Measurements from ENCODE around the gene RPL23.
A peak's percentile ranks its signal among the peaks of the same experiment; 100 is the strongest.

RPL23 gene

DNA sequence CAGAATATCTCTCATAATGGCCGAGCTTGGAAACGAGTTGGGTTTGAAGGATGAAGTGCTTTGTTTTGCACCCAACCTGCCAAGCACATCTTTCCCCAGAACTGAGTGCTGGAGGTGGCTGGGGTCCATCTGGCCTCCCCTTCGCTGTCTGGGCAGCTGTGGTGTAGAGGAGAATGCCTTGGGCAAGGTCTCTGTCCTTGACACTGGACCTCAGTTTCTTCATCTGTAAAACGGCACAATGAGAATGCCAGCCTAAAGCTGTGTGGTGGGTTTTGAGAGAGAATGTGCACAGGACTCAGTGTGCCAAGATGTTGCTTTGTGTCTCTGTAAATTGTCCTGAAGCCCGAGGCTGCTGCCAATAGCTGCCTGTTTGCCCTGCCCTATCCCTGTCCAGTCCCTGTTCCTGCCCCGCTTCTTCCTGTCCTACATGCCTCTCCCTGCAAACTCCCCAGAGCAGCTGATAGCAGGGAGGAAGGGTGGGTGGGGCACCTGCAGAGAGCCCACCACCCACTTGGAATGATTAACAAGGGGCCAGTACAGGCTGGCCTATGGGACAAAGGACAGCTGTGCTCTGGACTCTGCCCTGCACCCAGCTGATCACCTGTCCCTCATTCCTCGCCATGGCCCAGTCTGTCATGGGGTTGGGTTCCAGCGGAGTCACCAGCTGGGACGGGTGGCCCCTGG is 31.7 kb upstream of the RPL23 start:
- TF ChIP-seq, protein P1, sequence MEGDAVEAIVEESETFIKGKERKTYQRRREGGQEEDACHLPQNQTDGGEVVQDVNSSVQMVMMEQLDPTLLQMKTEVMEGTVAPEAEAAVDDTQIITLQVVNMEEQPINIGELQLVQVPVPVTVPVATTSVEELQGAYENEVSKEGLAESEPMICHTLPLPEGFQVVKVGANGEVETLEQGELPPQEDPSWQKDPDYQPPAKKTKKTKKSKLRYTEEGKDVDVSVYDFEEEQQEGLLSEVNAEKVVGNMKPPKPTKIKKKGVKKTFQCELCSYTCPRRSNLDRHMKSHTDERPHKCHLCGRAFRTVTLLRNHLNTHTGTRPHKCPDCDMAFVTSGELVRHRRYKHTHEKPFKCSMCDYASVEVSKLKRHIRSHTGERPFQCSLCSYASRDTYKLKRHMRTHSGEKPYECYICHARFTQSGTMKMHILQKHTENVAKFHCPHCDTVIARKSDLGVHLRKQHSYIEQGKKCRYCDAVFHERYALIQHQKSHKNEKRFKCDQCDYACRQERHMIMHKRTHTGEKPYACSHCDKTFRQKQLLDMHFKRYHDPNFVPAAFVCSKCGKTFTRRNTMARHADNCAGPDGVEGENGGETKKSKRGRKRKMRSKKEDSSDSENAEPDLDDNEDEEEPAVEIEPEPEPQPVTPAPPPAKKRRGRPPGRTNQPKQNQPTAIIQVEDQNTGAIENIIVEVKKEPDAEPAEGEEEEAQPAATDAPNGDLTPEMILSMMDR (IDR thresholded peaks at IDR 0.05; ENCODE audit: low read length, missing control alignments), result no peak
- no peak overlapping the region for H3K4me3 ChIP-seq (replicated peaks; ENCODE audit: low read depth, low read length)
- DNase-seq (ENCODE audit: low read depth), result no peak

DNA sequence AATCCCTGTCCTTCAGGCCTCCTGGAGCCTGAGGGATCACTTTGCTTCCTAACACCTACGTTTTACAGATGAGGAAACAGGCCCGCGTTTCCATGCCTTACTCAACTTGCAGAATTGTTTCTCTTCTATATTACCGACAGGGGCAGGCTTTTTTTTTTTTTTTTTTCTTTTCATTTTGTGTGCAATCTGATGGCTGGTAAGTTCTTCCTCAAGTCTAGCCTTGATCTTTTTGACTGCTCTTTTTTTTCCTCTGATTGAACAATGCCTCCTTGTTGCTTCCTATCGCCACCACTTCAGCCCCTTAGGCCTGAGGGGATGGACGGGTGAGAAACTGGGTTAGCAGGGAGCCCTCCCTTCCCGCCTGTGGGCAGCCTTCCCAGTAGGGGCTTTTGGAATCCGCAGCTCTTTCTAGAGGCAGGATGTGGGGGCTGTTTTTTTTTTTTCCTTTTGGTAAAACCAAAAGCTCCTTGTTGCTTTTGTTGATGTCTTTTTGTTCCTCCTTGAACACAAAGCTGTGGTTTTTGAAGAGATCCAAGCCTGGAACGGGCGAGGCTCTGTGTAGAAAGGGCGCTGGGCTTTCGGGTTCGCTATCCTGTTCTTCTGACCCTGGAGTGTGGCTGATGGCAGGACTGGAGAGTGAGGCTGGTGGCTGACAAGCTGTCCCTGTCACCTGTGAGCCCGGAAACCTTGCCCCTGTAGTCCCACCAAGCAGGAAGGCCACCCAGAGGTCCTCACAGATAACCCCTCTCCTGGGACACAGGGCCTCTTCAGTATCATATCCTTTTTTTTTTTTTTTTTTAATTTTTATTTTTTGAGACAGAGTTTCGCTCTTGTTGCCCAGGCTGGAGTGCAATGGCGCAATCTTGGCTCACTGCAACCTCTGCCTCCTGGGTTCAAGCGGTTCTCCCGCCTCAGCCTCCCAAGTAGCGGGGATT is 30.3 kb upstream of the RPL23 start:
- DNase-seq (ENCODE audit: low read depth), result peak; percentile 46
- TF ChIP-seq, protein P1 (IDR thresholded peaks at IDR 0.05; ENCODE audit: low read length, missing control alignments), result peak; percentile 11
- no peak overlapping the region for H3K4me3 ChIP-seq (replicated peaks; ENCODE audit: low read depth, low read length)

DNA sequence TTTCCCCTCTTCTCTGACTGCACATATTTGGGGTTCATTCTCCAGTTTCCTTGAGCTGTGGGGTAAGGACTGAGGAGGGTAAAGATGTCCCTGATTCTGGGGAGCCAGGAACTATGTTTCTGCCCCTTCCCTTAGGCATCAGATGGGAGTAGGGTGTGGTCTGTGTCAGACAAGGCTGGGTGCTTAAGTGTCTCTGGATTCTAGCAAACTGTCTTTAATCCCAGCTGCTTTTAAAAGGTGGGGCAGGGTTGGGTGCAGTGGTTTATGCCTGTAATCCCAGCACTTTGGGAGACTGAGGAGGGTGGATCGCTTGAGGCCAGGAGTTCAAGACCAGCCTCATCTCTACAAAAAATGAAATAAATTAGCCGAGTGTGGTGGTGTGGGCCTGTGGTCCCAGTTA is 29.3 kb upstream of the RPL23 start:
- H3K4me3 ChIP-seq (replicated peaks; ENCODE audit: low read depth, low read length), result no peak overlapping the region
- TF ChIP-seq, protein P1 (IDR thresholded peaks at IDR 0.05; ENCODE audit: low read length, missing control alignments), result no peak
- DNase-seq (ENCODE audit: low read depth), result no peak

DNA sequence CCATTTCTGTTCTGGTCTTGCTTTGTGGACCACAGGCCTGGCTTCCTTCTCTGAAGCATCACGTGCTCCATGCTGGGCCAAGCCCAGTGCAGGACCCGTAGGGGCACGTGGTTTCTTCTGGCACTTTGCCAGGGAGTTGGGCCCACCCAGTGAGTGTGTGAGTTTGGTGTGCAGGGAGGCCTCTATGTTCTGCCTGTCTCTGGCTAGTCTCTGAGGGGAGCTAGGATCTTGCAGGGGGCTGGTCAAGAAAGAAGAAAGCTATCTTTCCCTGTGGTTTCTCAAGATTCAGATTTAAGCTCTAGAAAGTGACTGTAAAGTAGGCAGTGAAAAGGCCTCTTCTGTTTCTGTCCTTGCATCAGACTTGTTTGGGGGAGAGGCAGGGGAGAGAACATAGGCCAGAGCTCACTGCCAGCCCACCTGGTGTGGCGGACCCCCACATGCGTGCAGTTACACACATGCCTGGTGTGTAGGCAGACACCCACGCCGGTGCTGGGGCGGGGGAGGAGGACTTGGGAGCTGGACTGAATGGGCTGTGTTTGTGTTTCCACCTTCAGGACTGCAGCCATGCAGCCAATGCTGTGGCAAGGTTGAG is 28.2 kb upstream of the RPL23 start:
- TF ChIP-seq, protein P1 (IDR thresholded peaks at IDR 0.05; ENCODE audit: low read length, missing control alignments), result no peak
- no peak overlapping the region for H3K4me3 ChIP-seq (replicated peaks; ENCODE audit: low read depth, low read length)
- DNase-seq (ENCODE audit: low read depth), result peak; percentile 90

DNA sequence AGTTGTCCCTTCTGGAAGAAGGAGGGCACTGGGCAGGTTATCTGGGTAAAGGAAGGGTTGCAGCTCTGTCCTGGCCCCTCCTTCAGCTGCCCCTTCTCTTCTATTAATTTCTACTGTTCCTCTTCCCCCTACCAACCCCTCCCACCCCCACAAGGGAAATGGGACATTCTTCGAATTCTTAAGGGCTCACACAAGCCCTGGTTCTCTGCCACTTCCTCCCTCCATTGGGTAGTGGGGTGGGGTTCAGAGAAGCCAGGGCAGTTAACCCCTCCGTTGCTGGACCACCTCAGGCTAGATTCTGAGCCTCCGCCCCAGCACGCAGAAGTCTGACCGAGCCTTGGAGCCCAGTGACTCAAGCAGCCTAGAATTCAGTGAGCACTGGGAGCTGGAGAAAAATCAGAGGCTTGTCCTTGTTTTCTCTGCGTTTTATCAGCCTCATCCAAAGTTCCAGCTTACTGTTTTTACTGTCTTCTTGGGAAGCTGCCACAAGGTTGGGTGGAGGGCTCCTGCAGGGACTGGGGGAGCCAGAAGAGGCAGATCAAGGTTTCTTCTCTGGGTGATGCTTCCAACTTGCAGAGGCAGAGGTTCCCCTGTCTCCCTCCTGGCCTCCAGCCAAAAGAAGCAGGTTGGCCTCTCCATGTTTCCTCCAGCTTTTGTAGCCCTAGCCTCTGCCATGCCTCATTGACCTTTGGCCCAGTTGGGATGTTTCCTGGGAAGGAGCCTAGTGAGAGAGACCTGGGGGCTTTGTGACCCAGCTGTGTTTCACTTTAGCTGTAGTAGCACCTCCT is 26.6 kb upstream of the RPL23 start:
- H3K4me3 ChIP-seq (replicated peaks; ENCODE audit: low read depth, low read length), result no peak overlapping the region
- TF ChIP-seq, protein P1 (IDR thresholded peaks at IDR 0.05; ENCODE audit: low read length, missing control alignments), result no peak
- DNase-seq (ENCODE audit: low read depth), result peak; percentile 82

DNA sequence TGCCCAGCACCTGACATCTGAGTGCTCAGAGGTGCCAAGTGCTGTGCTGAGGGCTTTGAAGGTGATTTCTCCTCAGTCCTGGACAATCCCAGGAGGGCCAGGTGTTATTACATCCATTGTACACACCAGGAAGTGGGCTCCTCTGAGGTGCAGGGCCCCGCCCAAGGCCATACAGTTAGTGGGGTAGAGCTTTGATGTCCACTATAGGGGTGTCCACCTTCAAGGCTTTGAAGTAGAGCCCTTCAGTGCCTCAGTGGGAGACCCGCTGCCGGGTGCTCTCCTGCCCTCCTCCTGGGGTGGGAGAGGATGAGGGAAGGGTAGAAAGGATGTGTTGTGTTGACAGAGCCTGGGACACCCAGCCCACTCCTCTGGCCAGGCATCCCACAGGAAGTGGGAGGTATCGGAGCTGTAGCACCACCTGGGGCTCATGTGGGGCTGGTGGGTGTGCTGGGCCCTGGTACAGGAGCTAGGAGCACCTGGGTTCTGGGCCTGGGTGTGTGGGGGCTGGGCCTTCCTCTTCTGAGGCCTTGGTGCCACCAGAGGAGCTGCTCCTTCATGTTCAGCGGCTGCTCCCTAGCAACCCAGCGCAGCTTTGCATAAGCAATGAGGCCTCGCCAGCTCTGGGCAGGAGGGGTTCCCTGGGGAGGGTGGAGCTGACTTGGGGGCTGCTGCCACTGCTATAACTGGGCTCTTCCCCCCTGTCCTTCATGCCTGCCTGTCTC is 23.8 kb upstream of the RPL23 start:
- no peak overlapping the region for H3K4me3 ChIP-seq (replicated peaks; ENCODE audit: low read depth, low read length)
- no peak for DNase-seq (ENCODE audit: low read depth)

More for the DNA sequence above, 23.8 kb upstream of the RPL23 start:
- TF ChIP-seq, protein P1 (IDR thresholded peaks at IDR 0.05; ENCODE audit: low read length, missing control alignments), result no peak

All from fibroblast of pulmonary artery (primary cell).